H54 (cell line): ENCODE measurements around the gene BRAT1.

Source experiments
- DNase-seq: peaks from one replicate; pipeline ENCODE4 v3.0.0; 2011; ENCODE audit warnings: low spot score, mixed read lengths; ENCODE audit not compliant: insufficient read length
- FAIRE-seq: peaks from 3 replicates; lab custom pipeline; 2011; peaks lifted over from hg19 to GRCh38; lab: Jason Lieb, UNC
- POLR2A ChIP-seq: IDR thresholded peaks from 2 replicates; pipeline ENCODE4 v1.6.1; 2011; ENCODE audit warnings: low read depth, mild to moderate bottlenecking, low read length

Gene BRAT1

DNA sequence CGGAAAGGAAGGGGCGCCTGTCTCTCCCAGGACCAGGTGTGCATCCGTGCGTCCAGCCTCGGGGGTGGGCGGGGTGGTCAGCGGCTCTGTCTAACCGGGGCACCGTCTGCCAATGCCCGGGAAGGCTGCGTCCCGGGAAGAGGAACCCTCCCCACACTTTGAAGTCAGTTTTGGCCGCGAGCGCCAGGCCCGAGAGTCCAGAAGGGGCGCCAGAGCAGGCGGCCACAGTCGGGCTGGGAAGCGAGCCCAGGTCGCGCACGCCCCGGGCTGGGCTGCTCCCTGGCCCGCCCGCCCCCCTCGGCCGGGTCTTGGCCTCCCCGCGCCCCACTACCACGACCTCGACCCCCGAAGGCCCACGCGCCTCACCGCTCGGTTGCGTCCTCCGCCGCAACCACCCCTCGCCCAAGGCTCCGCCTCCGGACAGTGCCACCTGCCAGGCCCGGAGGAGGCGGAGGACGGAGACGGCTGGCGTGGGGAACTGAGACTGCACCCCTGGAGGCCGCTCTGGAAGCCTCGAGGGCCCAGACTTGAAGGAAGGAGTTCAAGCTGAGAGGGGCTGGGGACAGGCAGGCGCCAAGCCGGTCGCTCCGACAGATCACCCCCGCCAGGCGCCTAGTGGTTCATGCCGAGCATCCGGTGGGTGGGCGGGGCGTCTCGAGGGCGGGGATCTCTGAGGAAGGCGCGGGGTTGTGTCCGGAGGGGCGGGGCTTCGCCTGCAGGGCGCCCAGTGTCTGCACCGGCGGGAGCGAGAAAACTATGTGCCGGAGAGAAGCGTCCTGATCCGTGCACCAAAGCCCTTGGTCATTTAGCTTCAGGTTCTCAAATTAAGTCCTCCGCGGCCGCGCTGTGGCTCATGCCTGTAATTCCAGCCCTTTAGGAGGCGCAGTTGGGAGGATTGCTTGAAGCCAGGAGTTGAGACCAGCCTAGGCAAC, at the start of gene BRAT1:
TSS of gene BRAT1 (minus strand) at position 404 of the 932 bp plus-strand sequence. CDS start 1,093 bp downstream, outside the sequence.
- FAIRE-seq (peak; percentile 43), DNase-seq (peak; percentile 100)
- peak; percentile 99 for TF ChIP-seq POLR2A

GRCh38 chr7:2604608-2605174, 49.4 kb upstream of the BRAT1 start:
- DNase-seq = no peak
- no peak for FAIRE-seq
- no peak for TF ChIP-seq POLR2A

DNA sequence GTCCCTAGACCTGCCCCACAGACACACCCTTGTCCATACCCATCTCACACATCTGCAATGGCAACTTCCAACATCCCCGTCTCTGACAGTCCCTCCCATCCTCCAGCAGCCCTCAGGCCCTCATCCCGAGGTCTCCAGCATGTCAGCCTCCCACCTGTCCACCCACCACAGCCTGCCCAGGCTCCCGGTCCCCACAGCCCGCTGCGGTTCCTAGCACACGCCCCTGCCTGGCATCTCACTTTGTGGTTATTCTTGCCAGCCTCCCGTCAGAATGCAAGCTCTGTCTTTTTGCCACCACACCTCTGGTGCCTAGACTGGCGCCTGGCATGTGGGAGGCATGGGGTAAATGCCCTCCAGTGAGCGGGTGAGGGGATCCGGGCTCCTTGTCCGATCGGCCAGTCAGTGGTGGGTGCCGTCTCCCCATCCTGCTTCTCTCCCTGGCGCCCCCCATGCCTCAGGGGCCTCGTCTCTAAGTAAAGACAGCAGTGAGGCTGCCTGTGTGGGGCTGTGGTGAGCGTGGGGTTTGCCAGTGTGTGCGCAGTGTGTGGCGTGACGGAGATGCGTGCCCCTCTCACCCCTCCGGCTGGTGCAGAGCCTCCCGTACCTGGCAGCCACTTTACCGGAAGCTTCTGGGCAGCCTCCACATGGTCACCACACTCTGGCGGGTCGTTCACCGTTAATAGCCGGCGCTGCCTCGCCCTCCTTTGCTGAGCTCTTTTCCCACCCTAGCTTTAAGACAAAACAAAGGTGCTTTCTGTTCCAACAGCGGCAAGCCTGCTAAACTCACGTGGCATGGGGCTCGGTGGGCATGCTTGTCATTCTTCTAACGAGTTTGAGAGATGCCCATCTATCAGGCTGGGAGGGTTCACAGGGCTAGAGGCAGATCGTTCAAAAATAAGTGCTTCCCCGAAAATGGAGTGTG, 48.0 kb upstream of the BRAT1 start:
- TF ChIP-seq POLR2A = no peak
- no peak for FAIRE-seq

DNA sequence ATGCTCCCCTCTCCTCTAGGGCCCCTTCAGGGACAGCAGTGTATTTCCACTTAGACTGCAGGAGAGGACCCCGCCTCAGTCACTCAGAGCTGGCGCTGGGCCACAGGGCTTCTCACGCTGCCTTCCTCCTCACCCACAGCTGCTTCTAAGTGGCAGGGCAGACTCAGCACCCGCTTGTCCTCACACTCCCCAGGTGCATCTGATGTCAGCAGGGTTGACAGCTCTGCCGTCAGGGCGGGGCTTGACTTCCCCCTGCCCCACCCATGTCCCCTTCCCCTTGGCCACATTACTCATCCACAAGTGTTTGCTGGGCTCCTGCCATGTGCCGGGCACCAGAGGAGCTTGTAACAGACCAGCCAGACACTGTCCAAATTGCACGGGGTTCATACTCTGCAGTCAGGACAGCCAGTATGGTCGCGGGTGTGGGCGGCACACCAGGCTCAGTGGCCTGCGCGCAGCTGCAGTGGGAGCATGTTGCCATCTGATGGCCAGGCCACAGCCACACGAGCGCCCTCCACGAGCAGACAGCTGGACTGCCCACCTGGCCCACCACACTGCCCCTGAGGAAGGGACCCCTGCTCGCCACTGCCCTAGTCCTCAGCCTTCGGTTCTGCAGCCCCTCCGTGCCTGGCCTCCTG, 47.2 kb upstream of the BRAT1 start:
- no peak for DNase-seq
- no peak for TF ChIP-seq POLR2A
- FAIRE-seq = no peak

More for the DNA sequence above, 48.0 kb upstream of the BRAT1 start:
- DNase-seq = no peak

DNA sequence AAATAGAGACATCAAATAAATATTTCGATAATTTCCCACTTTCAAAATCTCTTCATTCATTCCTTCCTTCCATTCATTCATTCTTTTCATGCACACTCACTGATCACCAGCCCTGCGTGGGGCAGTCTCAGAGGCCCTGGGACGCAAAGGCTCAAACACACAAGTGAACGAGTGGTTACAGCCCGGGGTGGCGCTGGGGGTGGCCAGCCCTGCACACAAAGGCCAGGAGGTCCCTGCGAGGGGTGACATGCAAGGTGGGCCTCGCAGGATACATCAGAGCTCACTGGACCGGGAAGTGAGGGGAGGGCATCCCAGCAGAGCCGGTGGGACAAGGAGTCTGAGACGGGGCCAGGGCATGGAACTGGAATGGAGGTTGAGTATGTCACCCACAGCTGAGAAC, 46.6 kb upstream of the BRAT1 start:
- TF ChIP-seq POLR2A = no peak
- DNase-seq (no peak), FAIRE-seq (no peak)

GRCh38 chr7:2601065-2601464, 45.7 kb upstream of the BRAT1 start:
- TF ChIP-seq POLR2A = no peak
- no peak for FAIRE-seq
- DNase-seq = no peak

DNA sequence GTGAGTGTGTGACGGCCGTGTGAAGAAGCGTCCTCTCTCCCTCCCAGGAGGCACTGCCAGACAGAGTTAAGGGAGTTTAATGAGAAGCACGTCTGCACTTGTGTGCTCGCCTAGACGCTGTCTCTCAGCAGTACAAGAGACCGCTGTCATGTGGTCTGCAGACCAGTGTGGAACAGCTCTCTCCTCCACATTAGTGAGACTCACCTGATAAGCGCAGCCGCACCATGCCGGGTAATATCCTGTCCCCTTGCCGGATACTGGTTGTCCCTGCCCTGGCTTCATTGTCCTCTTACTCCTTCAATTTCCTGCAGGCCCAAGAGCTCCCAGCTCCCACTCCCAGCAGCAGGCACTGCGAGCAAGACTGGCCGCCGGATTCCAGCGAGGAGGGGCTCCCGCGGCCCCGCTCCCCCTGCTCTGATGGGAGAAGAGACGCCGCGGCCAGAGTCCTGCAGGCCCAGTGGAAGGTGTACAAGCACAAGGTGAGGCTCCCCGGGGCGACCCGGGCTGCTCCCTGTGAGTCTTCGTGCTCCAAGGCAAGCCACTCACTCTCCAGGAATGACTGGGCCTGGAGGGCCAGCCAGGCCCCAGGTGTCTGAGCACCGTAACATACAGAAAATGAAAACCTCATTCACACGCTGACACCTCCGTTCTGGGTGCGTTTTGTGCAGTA, 43.0 kb upstream of the BRAT1 start:
- TF ChIP-seq POLR2A = no peak

GRCh38 chr7:2597273-2597640, 41.9 kb upstream of the BRAT1 start:
- FAIRE-seq = no peak
- TF ChIP-seq POLR2A = no peak
- DNase-seq = no peak

More for the DNA sequence above, 43.0 kb upstream of the BRAT1 start:
- no peak for DNase-seq
- FAIRE-seq = no peak

GRCh38 chr7:2596464-2597272, 41.3 kb upstream of the BRAT1 start:
- FAIRE-seq = no peak
- no peak for TF ChIP-seq POLR2A
- DNase-seq = no peak

GRCh38 chr7:2595258-2595860, 40.0 kb upstream of the BRAT1 start:
- DNase-seq = no peak
- no peak for FAIRE-seq
- TF ChIP-seq POLR2A = no peak

DNA sequence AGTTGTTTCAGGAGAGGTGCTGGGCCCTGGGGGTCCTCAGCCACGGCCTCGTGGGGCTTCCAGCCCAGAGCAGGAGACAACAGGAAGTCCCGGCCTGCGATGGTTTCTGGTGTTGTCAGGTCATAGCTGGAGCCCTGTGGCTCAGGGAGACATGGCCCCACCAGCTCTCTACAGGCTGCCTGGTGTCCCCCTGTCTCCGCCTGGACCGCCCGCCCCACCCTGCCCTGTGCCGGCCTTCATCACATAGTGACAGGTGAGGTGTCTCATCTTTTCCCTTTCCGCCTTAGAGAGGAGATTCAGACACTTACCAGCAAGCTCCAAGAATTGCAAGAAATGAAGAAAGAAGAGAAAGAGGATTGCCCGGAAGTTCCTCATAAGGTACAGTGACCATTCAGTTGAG, 39.3 kb upstream of the BRAT1 start:
- TF ChIP-seq POLR2A = no peak
- DNase-seq (no peak), FAIRE-seq (no peak)
